OCI-LY1 (cell line): Measurements from ENCODE around the gene PCBP3.

Experiments used
- EZH2 ChIP-seq: fragments of 200-600 bp; sonication (generic), shearing (Covaris generic); IDR thresholded peaks from 2 replicates; pipeline ENCODE4 v1.8.0; 2017; ENCODE audit warnings: borderline replicate concordance, mixed run types, mild to moderate bottlenecking, antibody characterized with exemption, low read length, moderate library complexity, mixed read lengths
- TF ChIP-seq, protein P1 (sequence below): fragments of 200-600 bp; sonication (generic), shearing (Covaris generic); IDR thresholded peaks from 2 replicates; pipeline ENCODE4 v1.5.1; 2017; ENCODE audit warnings: mild to moderate bottlenecking, antibody characterized with exemption, low read length, moderate library complexity, mixed read lengths

DNA sequence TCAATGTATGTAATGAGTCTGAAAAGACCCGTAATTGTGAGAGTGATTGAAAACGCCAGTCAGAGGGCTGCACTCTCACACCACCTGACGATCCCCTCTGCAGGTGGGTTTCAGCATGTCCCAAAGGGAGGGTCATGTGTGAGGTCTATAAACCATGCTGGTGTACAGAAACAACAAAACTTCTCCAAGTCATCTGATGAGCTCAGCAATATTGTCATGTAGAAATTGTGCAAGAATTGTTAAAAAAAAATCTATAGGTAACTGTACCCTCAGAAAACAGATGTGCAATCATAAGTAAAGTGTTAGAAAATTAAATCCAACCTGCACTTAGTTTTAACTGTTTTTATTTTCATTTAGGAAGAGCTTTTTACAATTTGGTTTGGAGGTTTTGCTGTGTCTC is 152.5 kb downstream of the PCBP3 start:
- TF ChIP-seq, protein P1, sequence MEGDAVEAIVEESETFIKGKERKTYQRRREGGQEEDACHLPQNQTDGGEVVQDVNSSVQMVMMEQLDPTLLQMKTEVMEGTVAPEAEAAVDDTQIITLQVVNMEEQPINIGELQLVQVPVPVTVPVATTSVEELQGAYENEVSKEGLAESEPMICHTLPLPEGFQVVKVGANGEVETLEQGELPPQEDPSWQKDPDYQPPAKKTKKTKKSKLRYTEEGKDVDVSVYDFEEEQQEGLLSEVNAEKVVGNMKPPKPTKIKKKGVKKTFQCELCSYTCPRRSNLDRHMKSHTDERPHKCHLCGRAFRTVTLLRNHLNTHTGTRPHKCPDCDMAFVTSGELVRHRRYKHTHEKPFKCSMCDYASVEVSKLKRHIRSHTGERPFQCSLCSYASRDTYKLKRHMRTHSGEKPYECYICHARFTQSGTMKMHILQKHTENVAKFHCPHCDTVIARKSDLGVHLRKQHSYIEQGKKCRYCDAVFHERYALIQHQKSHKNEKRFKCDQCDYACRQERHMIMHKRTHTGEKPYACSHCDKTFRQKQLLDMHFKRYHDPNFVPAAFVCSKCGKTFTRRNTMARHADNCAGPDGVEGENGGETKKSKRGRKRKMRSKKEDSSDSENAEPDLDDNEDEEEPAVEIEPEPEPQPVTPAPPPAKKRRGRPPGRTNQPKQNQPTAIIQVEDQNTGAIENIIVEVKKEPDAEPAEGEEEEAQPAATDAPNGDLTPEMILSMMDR: no peak
- TF ChIP-seq EZH2: no peak
